HG03520 (cell line): ENCODE data around the gene AP5S1.
A peak's percentile ranks its signal among the peaks of the same experiment; 100 is the strongest.
"Not testable (repeated sequence)": the region's sequence is repeated elsewhere in the genome, so short reads cannot be mapped to it uniquely, and the experiment has no call there.

ENCODE experiments used
- ATAC-seq: cut with Tn5 transposase; IDR thresholded peaks from one replicate; pipeline ENCODE4 v1.9.1; 2021; ENCODE audit warnings: mild to moderate bottlenecking, moderate library complexity; ENCODE audit not compliant: unreplicated experiment

Gene AP5S1

DNA sequence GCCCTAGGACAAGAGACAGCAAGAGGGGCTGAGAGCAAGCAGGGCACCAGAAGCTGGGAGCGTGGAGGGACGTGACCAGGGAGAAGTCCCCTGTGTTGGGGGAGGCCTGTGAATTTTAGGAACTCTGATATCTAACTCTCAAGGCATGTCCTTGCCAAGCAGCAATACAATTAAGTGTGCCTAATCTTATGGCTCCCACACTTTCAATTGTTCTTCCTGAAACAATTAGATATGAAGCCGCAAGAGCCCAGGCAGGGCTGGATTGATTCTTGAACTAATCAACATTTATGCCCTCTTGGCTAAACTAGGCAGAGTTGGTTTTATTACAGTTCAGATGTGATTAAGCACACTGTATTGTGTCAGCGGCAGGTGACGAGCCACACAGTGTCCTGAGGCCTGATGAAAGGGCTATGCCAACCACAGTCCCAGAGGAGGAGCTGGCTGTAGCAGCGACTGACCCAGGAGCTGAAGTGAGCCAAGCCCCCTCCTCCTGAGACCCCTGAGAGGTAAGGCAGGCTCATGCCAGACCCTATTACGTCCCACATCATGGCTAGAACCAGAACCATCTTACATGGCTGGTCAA lies 22.1 kb downstream of the AP5S1 start:
- ATAC-seq = no peak

DNA sequence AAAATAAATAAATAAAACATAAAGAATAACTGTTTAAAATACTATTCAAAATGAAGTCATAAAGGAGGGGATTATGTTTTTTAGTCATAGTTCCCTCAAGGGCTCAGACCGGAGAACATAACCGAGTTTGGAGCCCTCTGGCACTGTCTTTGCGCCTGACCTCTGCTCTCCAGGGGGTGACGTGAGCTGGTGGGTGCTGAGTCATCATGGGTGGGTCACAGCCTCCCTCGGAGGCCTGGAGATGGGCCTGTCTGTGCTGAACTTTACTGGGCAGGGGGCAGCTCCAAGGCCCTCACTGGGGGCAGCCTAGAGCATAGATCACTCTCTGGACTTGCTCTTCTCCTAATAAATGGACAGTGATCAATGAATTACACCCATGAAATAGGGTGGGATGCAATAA lies 23.1 kb downstream of the AP5S1 start:
- no peak for ATAC-seq

DNA sequence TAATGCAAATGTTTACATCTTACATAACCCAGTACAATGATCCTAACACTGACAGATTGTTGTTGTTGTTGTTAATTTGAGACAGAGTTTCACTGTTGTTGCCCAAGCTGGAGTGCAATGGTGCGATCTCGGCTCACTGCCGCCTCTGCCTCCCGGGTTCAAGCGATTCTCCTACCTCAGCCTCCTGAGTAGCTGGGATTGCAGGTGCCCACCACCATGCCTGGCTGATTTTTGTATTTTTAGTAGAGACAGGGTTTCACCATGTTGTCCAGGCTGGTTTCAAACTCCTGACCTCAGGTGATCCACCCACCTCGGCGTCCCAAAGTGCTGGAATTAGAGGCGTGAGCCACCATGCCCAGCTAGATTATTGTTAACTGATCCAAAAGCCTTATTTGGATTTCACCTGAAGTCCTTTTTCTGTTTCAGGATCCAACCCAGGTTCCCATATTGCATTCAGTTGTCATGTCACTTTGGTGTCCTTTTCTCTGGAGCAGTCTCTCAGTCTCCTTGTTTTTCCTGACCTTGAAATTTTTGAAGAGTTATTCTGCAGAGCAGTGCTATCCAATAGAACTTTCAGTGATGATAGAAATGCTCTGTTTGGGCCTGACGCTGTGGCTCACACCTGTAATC lies 23.8 kb downstream of the AP5S1 start:
- not testable (repeated sequence) for ATAC-seq

DNA sequence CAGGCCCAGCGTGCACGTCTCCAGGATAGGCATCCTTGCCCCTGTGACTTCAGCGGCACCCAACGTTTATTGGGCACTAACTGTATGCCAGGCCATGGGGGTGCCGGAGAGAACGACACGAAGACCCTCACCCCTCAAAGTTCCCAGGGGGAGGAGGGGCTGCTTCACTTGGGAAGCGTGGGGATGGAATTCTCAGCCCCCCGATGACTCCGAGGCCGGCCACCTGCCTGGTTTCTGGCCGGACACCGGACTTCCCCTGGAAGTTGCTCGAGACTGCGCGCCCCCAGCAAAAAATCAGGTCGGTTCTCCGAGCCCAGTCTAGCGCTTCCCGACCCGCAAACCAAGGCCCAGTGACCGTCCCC lies 26.0 kb downstream of the AP5S1 start:
- ATAC-seq = no peak

DNA sequence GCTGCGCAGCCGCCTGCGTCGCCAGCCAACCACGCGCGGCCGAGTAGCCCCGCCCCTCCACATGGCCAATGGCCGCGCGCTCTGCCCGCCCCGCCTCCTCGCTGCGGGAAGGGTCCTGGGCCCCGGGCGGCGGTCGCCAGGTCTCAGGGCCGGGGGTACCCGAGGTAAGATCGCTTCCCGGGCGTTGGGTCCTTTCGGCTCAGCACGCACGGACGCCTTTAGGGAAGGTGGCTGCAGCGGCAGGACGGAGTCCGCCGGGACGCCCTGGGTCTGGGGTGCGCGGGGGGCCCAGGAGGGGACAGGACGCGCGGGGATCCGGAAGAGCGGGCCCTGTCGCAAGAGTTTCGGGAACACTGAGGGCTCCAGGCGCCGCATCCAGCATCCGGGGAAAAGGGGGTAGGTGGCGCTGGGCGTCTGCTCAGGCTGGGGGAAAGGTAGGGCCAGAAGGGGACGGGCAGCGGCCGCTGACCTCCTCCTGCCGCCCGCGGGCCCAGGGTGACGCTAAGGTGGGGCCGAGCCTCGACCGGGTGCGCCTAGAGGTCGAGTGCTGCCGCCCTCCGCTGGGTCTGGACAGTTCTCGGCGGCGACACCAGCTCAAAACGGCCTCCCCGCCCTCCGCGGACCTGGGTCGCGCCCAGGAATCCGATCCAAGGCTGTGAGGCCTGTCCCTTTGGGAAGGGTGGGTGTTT lies 26.5 kb downstream of the AP5S1 start, which contains the start of gene MAVS:
TSS of gene MAVS (plus strand) at position 95 of the 689 bp plus-strand sequence. CDS start 7,791 bp downstream, outside the sequence.
- peak; percentile 85 for ATAC-seq

DNA sequence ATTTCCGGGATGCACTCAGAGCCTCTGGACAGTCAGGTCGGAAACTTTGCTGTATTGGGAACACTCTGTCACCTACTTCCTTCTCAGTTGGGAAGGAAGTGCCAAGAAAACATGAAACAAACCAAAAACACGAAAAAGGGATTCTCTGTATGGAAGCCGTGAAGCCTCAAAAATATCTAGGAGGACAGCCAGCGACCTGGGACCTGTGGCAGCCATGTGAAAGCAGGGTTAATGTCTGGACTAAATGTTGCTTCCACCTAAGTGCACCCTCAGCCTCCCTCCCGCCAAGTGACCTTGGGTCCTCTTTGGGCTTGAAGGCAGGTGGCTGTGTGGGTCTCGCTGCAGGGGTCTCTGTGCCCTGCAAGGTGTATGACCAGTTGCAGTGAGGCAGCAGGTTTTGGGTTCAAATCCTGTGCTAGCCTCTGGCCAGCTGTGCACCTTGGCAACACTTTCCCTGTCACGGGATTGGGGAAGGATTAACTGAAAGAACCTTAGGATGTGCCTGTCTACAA lies 27.1 kb downstream of the AP5S1 start:
- no peak for ATAC-seq

DNA sequence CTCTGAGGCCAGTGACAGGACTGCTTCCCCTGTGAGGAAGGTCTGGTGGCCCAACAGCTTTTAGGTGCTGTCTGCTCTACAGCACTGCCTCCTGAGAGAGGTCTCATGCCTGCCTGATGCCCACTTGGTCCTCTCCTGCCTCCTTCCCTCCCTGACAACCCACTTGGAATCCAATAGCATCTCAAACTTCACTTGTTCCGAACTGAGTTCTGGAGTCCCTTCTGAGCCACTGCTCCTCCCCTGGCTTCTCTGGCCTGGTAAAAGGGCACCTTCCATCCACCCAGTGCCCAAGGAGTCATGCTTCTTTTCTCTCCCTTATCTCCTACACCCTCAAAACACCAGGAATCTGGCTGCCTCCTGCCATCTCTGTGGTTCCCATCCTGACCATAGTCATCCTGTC lies 28.2 kb downstream of the AP5S1 start:
- ATAC-seq = no peak

DNA sequence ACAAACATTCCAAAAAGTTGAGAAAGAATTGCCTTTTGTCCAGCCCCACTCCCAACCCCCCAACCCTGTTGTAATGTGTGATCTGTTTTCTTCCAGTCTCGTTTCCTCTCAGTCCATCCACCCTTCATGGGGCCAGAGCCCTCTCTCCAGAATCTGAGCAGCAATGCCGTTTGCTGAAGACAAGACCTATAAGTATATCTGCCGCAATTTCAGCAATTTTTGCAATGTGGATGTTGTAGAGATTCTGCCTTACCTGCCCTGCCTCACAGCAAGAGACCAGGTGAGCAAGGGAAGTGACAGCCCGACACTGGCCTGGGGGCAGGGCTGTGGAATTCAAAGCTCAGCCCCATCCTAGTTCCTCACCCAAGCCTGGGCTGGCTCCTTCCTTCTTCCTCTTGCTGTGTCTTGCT lies 34.1 kb downstream of the AP5S1 start:
- ATAC-seq = no peak

DNA sequence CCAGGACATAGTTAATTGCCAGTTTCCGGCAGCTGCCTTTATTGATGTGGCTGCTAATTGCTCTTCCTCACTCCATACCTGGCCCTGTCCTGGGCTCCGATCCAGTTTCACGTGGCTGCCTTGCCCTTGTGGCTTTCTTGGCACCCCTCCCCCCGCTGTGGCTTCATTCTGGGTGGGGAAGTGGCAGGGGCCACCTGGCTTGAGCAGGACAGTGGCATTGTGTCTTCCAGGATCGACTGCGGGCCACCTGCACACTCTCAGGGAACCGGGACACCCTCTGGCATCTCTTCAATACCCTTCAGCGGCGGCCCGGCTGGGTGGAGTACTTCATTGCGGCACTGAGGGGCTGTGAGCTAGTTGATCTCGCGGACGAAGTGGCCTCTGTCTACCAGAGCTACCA lies 37.1 kb downstream of the AP5S1 start:
- ATAC-seq = no peak

DNA sequence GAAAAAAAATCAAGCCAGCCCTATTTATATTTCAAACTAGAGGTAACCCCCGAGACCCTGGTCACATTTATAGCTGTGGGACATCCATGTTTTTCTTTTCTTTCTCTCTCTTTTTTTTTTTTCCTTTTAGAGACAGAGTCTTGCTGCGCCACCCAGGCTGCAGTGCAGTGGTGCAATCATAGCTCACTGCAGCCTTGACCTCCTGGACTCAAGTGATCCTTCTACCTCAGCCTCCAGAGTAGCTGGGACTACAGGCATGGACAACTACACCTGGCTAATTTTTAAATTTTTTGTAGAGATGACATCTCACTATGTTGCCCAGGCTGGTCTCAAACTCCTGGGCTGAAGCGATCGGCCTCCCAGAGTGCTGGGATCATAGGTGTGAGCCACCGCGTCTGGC lies 38.3 kb downstream of the AP5S1 start:
- no peak for ATAC-seq

DNA sequence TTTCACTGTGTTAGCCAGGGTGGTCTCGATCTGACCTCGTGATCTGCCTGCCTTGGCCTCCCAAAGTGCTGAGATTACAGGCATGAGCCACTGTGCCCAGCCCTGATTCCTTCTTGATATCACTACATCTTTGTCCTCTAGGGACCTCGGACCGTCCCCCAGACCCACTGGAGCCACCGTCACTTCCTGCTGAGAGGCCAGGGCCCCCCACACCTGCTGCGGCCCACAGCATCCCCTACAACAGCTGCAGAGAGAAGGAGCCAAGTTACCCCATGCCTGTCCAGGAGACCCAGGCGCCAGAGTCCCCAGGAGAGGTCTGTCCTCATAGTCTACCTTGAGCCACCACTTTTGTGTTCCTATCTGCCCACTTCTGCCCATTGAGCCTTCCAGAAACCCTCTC lies 40.8 kb downstream of the AP5S1 start:
- ATAC-seq = no peak

DNA sequence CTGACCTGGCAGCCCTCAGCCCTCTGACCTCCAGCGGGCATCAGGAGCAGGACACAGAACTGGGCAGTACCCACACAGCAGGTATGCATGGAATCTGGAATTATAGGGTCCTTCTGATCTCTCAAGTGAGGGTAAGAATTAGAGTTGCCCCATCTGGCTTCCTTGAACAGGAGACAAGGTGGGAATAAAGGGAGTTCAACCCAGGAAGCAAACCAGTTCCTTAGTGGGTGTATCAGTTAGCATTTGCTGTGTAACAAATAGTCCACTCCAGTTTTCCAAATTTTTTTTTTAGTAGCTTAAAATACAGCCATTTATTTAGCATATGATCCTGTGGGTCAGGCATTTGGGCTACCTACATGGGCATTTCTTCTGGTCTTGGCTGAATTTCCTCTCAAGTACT lies 42.0 kb downstream of the AP5S1 start:
- no peak for ATAC-seq

DNA sequence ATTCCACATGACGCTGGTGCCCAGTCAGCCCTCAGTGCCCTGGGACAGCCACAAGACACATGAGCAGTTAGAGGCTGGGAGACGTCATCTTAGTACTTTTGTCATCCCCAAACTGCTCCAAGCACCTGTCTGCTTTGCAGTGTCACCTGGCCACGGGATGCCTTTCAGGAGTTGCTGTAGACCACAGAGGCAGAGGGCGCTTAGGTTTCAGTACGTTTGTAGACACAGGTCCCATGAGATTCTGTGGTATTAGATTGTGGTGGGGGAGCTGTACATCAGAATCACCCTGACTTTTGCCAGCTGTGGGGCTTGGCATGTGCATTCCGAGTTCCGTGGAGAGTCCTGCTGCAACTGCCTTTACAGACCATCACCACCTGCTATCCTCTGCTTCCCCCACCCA lies 43.0 kb downstream of the AP5S1 start:
- ATAC-seq = no peak

DNA sequence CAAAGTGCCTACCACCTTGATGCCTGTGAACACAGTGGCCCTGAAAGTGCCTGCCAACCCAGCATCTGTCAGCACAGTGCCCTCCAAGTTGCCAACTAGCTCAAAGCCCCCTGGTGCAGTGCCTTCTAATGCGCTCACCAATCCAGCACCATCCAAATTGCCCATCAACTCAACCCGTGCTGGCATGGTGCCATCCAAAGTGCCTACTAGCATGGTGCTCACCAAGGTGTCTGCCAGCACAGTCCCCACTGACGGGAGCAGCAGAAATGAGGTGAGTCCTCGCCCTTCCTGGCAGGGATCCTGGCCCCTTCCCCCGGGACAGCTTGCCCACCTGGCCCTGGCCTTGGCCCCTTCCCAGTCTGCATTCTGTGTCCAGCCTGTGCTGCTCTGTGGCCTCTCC lies 44.2 kb downstream of the AP5S1 start:
- ATAC-seq = no peak

DNA sequence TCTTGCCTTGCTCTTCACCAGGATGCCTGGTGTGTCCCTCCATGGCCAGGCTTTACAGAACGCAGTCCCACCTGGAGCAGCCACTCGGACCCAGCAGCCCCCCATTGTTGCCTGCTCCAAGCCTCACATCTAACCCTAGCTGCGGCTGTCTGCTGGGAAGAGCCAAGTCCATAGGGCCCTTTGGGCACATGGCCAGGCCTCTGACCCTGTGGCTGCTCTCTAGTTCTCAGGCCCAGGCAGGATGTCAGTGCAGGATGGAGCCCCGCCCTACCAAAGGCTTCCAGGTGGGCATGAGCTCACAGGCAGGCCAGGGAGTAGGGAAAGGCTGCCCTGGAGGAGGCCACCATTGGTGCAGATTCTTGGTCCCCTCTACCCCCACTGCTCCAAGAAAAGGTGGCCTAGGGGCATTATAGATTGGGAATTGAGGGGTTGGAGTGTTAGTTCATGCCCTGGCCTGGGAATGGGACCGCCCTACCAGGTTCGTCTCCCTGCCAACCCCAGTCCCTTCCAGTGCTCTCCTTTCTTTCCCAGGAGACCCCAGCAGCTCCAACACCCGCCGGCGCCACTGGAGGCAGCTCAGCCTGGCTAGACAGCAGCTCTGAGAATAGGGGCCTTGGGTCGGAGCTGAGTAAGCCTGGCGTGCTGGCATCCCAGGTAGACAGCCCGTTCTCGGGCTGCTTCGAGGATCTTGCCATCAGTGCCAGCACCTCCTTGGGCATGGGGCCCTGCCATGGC lies 45.0 kb downstream of the AP5S1 start:
- ATAC-seq = no peak

DNA sequence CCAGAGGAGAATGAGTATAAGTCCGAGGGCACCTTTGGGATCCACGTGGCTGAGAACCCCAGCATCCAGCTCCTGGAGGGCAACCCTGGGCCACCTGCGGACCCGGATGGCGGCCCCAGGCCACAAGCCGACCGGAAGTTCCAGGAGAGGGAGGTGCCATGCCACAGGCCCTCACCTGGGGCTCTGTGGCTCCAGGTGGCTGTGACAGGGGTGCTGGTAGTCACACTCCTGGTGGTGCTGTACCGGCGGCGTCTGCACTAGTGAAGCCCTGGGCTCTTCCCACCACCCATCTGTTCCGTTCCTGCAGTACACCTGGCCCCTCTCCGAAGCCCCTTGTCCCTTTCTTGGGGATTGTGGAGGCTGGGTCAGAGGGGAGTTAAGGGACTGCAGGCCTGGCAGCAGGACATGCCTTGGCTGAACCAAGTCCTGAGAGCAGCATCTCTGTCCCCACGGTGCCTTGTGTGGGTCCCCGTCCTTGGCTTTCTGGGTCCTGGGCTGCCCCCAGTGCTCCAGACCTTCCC lies 45.6 kb downstream of the AP5S1 start:
- no peak for ATAC-seq

DNA sequence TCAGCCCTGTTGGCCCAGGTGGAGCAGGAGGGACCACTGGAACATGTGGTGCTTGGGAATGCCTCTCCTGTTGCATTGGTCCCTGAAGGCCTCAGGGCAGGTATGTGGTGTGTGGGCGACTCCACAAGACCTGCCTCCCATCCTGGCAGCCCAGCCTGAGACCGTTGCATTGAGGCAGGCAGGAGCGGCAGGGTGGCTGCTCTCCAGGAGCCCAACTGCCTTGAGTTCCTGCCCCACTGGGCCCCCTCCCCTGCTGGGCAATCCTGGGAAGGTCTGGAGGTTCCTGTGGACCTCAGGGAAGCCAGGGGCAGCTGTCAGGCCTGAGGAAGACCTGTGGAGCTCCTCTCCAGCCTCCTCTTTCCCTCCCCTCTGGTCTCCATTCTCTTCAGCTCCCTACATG lies 46.1 kb downstream of the AP5S1 start:
- ATAC-seq = no peak

DNA sequence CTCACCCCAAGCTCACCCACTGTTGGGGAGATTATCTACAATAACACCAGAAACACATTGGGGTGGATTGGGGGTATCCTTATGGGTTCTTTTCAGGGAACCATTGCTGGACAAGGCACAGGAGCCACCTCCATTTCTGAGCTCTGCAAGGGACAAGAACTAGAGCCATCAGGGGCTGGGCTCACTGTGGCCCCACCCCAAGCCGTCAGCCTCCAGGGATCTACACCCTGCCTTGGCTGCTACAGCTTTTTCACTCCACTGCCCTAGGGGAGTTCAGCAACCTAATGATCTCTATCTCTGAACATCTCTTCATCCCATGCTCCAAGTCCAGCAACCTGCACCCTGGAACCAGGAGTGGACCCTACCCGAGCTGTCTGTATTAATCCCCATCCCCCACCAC lies 47.5 kb downstream of the AP5S1 start:
- ATAC-seq = no peak

DNA sequence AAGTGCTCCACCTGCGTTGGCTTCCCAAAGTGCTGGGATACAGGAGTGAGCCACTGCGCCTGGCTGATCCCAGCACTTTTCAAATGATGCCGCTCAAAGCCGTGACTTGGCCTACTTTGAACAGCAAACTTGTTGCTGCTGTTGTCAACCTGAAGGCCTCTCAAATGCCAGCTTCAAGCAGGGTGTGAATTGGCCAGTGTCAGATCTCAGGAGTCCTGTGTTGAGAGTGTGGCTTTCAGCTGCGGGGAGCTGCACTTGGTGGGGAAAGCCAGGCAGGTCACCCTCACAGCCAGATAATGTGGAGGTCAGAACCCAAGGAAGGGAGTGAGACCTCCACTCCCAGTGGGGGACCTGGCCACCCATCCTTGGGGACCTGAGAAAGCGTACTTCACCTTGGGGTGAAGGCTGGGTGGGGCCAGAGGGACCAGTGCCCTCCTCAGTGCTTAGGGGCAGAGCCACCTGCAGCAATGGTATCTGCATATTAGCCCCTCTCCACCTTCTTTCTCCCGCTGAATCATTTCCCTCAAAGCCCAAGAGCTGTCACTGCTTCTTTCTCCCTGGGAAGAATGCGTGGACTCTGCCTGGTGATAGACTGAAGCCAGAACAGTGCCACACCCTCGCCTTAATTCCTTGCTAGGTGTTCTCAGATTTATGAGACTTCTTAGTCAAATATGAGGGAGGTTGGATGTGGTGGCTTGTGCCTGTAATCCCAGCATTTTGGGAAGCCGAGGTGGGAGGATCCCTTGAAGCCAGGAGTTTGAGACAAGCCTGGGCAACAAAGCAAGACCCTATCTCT lies 49.7 kb downstream of the AP5S1 start:
- ATAC-seq = no peak

DNA sequence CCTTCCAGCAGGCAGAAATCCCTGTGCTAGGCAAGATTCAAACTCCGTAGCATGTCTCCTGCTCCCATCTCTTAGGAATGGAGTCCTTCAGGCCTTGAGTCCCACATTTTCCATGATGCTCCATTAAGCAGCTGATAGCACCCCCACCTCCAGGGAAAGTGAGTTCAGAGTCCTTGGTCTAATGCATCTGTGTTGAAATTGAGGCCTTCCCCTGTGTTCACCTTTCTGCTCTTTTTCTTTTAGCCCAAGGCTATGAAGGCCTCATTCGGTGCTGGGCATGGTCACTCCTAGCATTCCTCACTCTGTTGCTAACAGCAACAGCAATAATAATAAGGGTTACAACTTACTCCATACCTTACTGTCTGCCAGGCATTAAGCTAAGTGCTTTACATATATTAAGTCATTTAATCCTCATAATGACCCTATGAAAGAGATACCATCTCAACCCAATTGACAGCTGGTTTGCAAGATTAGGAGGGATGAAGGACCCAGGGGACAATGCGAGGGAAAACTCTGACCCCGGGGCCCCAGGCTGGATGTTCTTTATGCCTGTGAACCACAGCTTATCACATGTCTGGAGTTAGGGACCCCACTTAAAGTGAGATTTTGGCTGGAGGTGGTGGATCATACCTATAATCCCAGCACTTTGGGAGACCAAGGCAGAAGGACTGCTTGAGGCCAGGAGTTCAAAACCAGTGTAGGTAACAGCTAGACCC lies 51.4 kb downstream of the AP5S1 start:
- no peak for ATAC-seq
